ENCODE measurements around the gene FAM78B. TPM values are rescaled to one million over a fixed set of nuclear protein-coding genes. Genes with fewer than 3 reads are reported as not detected.

Gene FAM78B
- total RNA-seq, 1 experiment from 2014 or later = 0.26 TPM

GRCh38 chr1:166166329-166166697 lies 488 bp downstream of the FAM78B start:
- H3K27me3 ChIP-seq (ENCODE audit: low read length) = peaks cover 55% of the 10 kb centered on the region
- no peak for DNase-seq
- H3K4me2 ChIP-seq (ENCODE audit: low read length) = no peak overlapping the region; the same call in 1 of the 2 replicates
- no peaks in the 10 kb centered on the region for H3K9me2 ChIP-seq (replicated peaks; ENCODE audit: low read length)
- no peaks in the 10 kb centered on the region for H3F3A ChIP-seq (ENCODE audit: low read length, unreplicated experiment)
- no peaks in the 10 kb centered on the region for H3K79me2 ChIP-seq (ENCODE audit: low read length)
- ChIA-PET POLR2A (ENCODE audit: unreplicated experiment) (no interaction called here), CTCF (no interaction called here)
- H3K9me3 ChIP-seq (ENCODE audit: low read length) = no peaks in the 10 kb centered on the region
- H3K27ac ChIP-seq (ENCODE audit: low read length) = no peak overlapping the region
- no peak for ATAC-seq
- no peak overlapping the region for H3K9ac ChIP-seq (ENCODE audit: low read length)
- H3K4me1 ChIP-seq (ENCODE audit: insufficient read depth, low read length) = no peaks in the 10 kb centered on the region
- no TSS peak for BruUV-seq (replicated peaks)
- H3K4me3 ChIP-seq (ENCODE audit: low read length) = peak overlapping the region; percentile 59; the same call in 1 of the 2 replicates
- no peaks in the 10 kb centered on the region for H3K36me3 ChIP-seq (ENCODE audit: low read depth, low read length)
- TF ChIP-seq EZH2phosphoT487 (IDR thresholded peaks at IDR 0.05; ENCODE audit: borderline replicate concordance, low read length) = no peak
- TF ChIP-seq CTCF (conservative IDR thresholded peaks at IDR 0.05; ENCODE audit: low read depth, low read length) = no peak
- no peak for TF ChIP-seq EZH2 (IDR thresholded peaks at IDR 0.05; ENCODE audit: low read length, unreplicated experiment)
- intact Hi-C loops (cut with micrococcal nuclease) = loop anchor here (10.0 kb wide), 1 partner anchor 452 kb away; no protein-coding TSS in a partner anchor
- no peaks in the 10 kb centered on the region for H4K20me1 ChIP-seq (ENCODE audit: low read length)
- no peak overlapping the region for H2AFZ ChIP-seq (ENCODE audit: low read length)

GRCh38 chr1:166165661-166166328 lies 1.0 kb downstream of the FAM78B start:
- ChIA-PET CTCF (no interaction called here), POLR2A (ENCODE audit: unreplicated experiment) (no interaction called here)
- TF ChIP-seq EZH2phosphoT487 (IDR thresholded peaks at IDR 0.05; ENCODE audit: borderline replicate concordance, low read length) (no peak), CTCF (conservative IDR thresholded peaks at IDR 0.05; ENCODE audit: low read depth, low read length) (no peak), EZH2 (IDR thresholded peaks at IDR 0.05; ENCODE audit: low read length, unreplicated experiment) (no peak)
- Histone ChIP-seq H3K4me3 (ENCODE audit: low read length) (no peak overlapping the region), H3K27me3 (ENCODE audit: low read length) (peaks cover 59% of the 10 kb centered on the region), H3K9me3 (ENCODE audit: low read length) (no peaks in the 10 kb centered on the region), H3K9me2 (replicated peaks; ENCODE audit: low read length) (no peaks in the 10 kb centered on the region), H3K36me3 (ENCODE audit: low read depth, low read length) (no peaks in the 10 kb centered on the region), H3K79me2 (ENCODE audit: low read length) (no peaks in the 10 kb centered on the region), H3K4me1 (ENCODE audit: insufficient read depth, low read length) (no peaks in the 10 kb centered on the region), H3K9ac (ENCODE audit: low read length) (no peak overlapping the region), H2AFZ (ENCODE audit: low read length) (no peak overlapping the region), H4K20me1 (ENCODE audit: low read length) (no peaks in the 10 kb centered on the region), H3K4me2 (ENCODE audit: low read length) (peak overlapping the region; percentile 23; the same call in 1 of the 2 replicates), H3K27ac (ENCODE audit: low read length) (no peak overlapping the region), H3F3A (ENCODE audit: low read length, unreplicated experiment) (no peaks in the 10 kb centered on the region)
- DNase-seq (no peak), ATAC-seq (0 out of 2 replicates have a peak, but pooled peaks have one; percentile 7)
- intact Hi-C loops (cut with micrococcal nuclease) = loop anchor here (10.0 kb wide), 1 partner anchor 451 kb away; no protein-coding TSS in a partner anchor
- no TSS peak for BruUV-seq (replicated peaks)

GRCh38 chr1:166164995-166165660 lies 1.7 kb downstream of the FAM78B start:
- Histone ChIP-seq H4K20me1 (ENCODE audit: low read length) (no peaks in the 10 kb centered on the region), H3F3A (ENCODE audit: low read length, unreplicated experiment) (no peaks in the 10 kb centered on the region), H3K4me1 (ENCODE audit: insufficient read depth, low read length) (no peaks in the 10 kb centered on the region), H3K4me3 (ENCODE audit: low read length) (no peak overlapping the region), H3K79me2 (ENCODE audit: low read length) (no peaks in the 10 kb centered on the region), H3K9ac (ENCODE audit: low read length) (no peak overlapping the region), H2AFZ (ENCODE audit: low read length) (no peak overlapping the region), H3K4me2 (ENCODE audit: low read length) (no peak overlapping the region), H3K27me3 (ENCODE audit: low read length) (peaks cover 66% of the 10 kb centered on the region), H3K36me3 (ENCODE audit: low read depth, low read length) (no peaks in the 10 kb centered on the region), H3K27ac (ENCODE audit: low read length) (no peak overlapping the region), H3K9me3 (ENCODE audit: low read length) (no peaks in the 10 kb centered on the region), H3K9me2 (replicated peaks; ENCODE audit: low read length) (no peaks in the 10 kb centered on the region)
- TF ChIP-seq EZH2phosphoT487 (IDR thresholded peaks at IDR 0.05; ENCODE audit: borderline replicate concordance, low read length) (no peak), CTCF (conservative IDR thresholded peaks at IDR 0.05; ENCODE audit: low read depth, low read length) (peak; percentile 38; the same call in 1 of the 2 replicates)
- BruUV-seq (replicated peaks) = no TSS peak
- DNase-seq = no peak
- ChIA-PET CTCF (interaction anchor here (0.7 kb wide), 1 partner anchor 1167 kb away, joined by 4 read pairs; no protein-coding TSS in a partner anchor), POLR2A (ENCODE audit: unreplicated experiment) (no interaction called here)
- ATAC-seq = no peak
- intact Hi-C loops (cut with micrococcal nuclease) = loop anchor here (10.0 kb wide), 1 partner anchor 450 kb away; no protein-coding TSS in a partner anchor
